ENCODE measurements around the gene ZC3H12D. TPM values are rescaled to one million over a fixed set of nuclear protein-coding genes. Genes with fewer than 3 reads are reported as not detected.

The ZC3H12D gene
- total and polyA plus RNA-seq, 2 donors, result 2.3 to 5.8 TPM

DNA sequence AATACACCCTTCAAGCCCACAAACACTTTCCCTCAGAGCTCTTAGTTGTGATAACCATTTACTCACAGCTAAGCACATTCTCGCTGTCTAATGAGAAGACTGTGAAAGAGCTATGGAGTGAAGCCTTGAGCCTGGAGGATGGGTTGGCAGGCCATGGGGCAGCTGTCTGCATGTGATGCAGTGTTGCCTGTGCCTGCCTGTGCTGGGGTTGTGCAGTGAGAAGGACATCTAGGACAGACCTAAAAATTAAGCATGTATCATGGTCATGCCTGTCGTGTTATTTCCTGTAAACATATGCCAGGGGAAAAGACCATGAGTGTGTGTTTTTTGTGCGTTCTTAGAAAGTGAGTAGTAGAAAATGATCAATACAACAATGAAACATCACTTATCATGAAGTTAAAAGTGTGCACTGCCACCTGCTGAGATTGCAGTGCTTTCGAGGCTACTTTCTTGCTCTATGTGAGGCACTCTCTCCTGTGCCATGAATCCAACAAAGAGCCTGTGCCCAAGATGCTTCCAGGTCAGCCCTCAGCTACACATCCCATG is 8.1 kb upstream of the ZC3H12D start:
- no peaks in the 10 kb centered on the region for H3K36me3 ChIP-seq (ENCODE audit: control insufficient read depth in 2 of 2, insufficient read depth in 2 of 2, low read length in 1 of 2)
- WGBS, result 96% methylated on average over 4 of the region's 4 CpGs
- H3K4me1 ChIP-seq (ENCODE audit: control insufficient read depth in 2 of 2, insufficient read depth in 2 of 2, low read length in 2 of 2), result no peaks in the 10 kb centered on the region
- no peaks in the 10 kb centered on the region for H3K9me3 ChIP-seq (ENCODE audit: control insufficient read depth in 2 of 2, insufficient read depth in 1 of 2, low read length in 1 of 2)
- no peak for DNase-seq (ENCODE audit: low read depth in 6 of 9, low spot score in 9 of 9)
- no peaks in the 10 kb centered on the region for H3K27me3 ChIP-seq (ENCODE audit: control insufficient read depth in 2 of 2, insufficient read depth in 1 of 2, low read length in 1 of 2)
- H3K4me3 ChIP-seq (ENCODE audit: low read length in 2 of 2), result no peak overlapping the region
- H3K27ac ChIP-seq (ENCODE audit: low read depth in 1 of 2, low read length in 1 of 2), result no peak overlapping the region

- Histone ChIP-seq H3K27ac (ENCODE audit: low read depth in 1 of 2, low read length in 1 of 2) (no peak overlapping the region), H3K27me3 (ENCODE audit: control insufficient read depth in 2 of 2, insufficient read depth in 1 of 2, low read length in 1 of 2) (no peaks in the 10 kb centered on the region), H3K9me3 (ENCODE audit: control insufficient read depth in 2 of 2, insufficient read depth in 1 of 2, low read length in 1 of 2) (no peaks in the 10 kb centered on the region), H3K36me3 (ENCODE audit: control insufficient read depth in 2 of 2, insufficient read depth in 2 of 2, low read length in 1 of 2) (no peaks in the 10 kb centered on the region), H3K4me1 (ENCODE audit: control insufficient read depth in 2 of 2, insufficient read depth in 2 of 2, low read length in 2 of 2) (peaks cover 4 to 8% of the 10 kb centered on the region in 2 donors), H3K4me3 (ENCODE audit: low read length in 2 of 2) (no peak overlapping the region)
- WGBS, result 95% methylated on average over 4 of the region's 4 CpGs
- no peak for DNase-seq (ENCODE audit: low read depth in 6 of 9, low spot score in 9 of 9)
Measured at GRCh38 chr6:149489967-149490366, 5.2 kb upstream of the ZC3H12D start.

DNA sequence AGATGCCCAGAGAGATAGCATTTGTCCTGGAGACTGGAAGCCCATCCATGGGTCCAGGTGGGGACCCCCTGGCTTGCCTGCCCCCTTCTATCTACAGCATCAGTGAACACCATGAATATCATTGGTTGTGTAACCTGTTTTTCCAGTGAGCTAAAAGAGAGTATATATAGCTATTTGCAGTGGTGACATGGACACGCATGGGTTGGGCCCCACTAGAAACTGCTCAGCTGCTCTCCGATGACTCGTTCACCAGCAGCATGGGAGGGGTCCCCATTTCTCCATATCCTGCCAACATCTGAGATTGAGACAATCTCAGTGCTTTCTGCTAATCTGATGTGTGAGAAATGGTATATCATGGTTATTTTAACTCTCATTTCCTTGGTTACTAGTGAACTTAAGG is 4.0 kb upstream of the ZC3H12D start:
- Histone ChIP-seq H3K27ac (ENCODE audit: low read depth in 1 of 2, low read length in 1 of 2) (no peak overlapping the region), H3K9me3 (ENCODE audit: control insufficient read depth in 2 of 2, insufficient read depth in 1 of 2, low read length in 1 of 2) (no peaks in the 10 kb centered on the region), H3K4me3 (ENCODE audit: low read length in 2 of 2) (no peak overlapping the region), H3K4me1 (ENCODE audit: control insufficient read depth in 2 of 2, insufficient read depth in 2 of 2, low read length in 2 of 2) (peaks cover 5 to 19% of the 10 kb centered on the region in 2 donors), H3K27me3 (ENCODE audit: control insufficient read depth in 2 of 2, insufficient read depth in 1 of 2, low read length in 1 of 2) (no peaks in the 10 kb centered on the region), H3K36me3 (ENCODE audit: control insufficient read depth in 2 of 2, insufficient read depth in 2 of 2, low read length in 1 of 2) (no peaks in the 10 kb centered on the region)
- DNase-seq (ENCODE audit: low read depth in 6 of 9, low spot score in 9 of 9), result no peak
- 94% methylated on average over 3 of the region's 3 CpGs for WGBS

DNA sequence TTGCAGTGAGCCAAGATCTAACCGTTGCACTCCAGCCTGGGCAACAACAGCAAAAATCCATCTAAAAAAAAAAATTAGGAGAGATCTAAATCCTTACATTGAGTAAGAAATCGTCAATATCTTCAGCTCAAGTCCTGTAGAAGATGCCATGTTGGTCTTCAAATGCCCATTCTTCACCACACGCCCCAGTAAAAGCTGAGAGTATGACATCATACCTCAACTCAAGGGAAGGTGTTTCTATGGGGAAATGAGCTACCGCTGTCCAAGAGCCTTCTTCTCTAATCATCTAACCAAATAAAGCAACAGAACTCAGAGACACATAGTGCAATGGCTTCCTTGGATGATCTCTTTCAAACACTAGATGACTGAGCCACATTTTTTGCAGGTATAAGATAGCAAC is 2.5 kb upstream of the ZC3H12D start:
- Histone ChIP-seq H3K9me3 (ENCODE audit: control insufficient read depth in 2 of 2, insufficient read depth in 1 of 2, low read length in 1 of 2) (no peaks in the 10 kb centered on the region), H3K4me1 (ENCODE audit: control insufficient read depth in 2 of 2, insufficient read depth in 2 of 2, low read length in 2 of 2) (peaks cover 11 to 33% of the 10 kb centered on the region in 2 donors), H3K4me3 (ENCODE audit: low read length in 2 of 2) (no peak overlapping the region), H3K27ac (ENCODE audit: low read depth in 1 of 2, low read length in 1 of 2) (no peak overlapping the region), H3K36me3 (ENCODE audit: control insufficient read depth in 2 of 2, insufficient read depth in 2 of 2, low read length in 1 of 2) (no peaks in the 10 kb centered on the region), H3K27me3 (ENCODE audit: control insufficient read depth in 2 of 2, insufficient read depth in 1 of 2, low read length in 1 of 2) (no peaks in the 10 kb centered on the region)
- WGBS, result 93% methylated on average over 4 of the region's 4 CpGs
- DNase-seq (ENCODE audit: low read depth in 6 of 9, low spot score in 9 of 9), result no peak

- no peaks in the 10 kb centered on the region for H3K36me3 ChIP-seq (ENCODE audit: control insufficient read depth in 2 of 2, insufficient read depth in 2 of 2, low read length in 1 of 2)
- no peak for DNase-seq (ENCODE audit: low read depth in 6 of 9, low spot score in 9 of 9)
- H3K27me3 ChIP-seq (ENCODE audit: control insufficient read depth in 2 of 2, insufficient read depth in 1 of 2, low read length in 1 of 2), result no peaks in the 10 kb centered on the region
- H3K27ac ChIP-seq (ENCODE audit: low read depth in 1 of 2, low read length in 1 of 2), result peak overlapping the region; percentile 70 to 74
- 96% methylated on average over 11 of the region's 11 CpGs for WGBS
- no peaks in the 10 kb centered on the region for H3K9me3 ChIP-seq (ENCODE audit: control insufficient read depth in 2 of 2, insufficient read depth in 1 of 2, low read length in 1 of 2)
- peaks cover 21 to 51% of the 10 kb centered on the region in 2 donors for H3K4me1 ChIP-seq (ENCODE audit: control insufficient read depth in 2 of 2, insufficient read depth in 2 of 2, low read length in 2 of 2)
- H3K4me3 ChIP-seq (ENCODE audit: low read length in 2 of 2), result peak overlapping the region in 1 of 2 donors; percentile 28
Measured at GRCh38 chr6:149483849-149484655, 762 bp downstream of the ZC3H12D start.

DNA sequence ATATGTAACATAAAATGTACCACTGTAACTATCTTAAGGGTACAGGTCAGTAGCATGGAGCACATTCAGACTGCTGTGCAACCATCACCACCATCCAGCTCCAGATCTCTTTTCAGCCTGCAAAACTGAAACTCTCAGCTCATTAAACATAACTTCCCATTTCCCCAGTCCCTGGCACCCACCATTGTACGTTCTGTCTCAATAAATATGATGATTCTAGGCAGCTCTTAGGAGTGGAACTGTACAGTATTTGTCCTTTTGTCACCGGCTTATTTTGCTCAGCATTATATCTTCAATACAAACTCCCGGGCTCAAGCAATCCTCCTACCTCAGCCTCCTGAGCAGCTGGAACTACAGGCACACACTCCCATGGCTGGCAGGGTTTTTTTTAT is 1.5 kb downstream of the ZC3H12D start:
- Histone ChIP-seq H3K36me3 (ENCODE audit: control insufficient read depth in 2 of 2, insufficient read depth in 2 of 2, low read length in 1 of 2) (no peaks in the 10 kb centered on the region), H3K4me1 (ENCODE audit: control insufficient read depth in 2 of 2, insufficient read depth in 2 of 2, low read length in 2 of 2) (peaks cover 21 to 51% of the 10 kb centered on the region in 2 donors), H3K27me3 (ENCODE audit: control insufficient read depth in 2 of 2, insufficient read depth in 1 of 2, low read length in 1 of 2) (no peaks in the 10 kb centered on the region), H3K27ac (ENCODE audit: low read depth in 1 of 2, low read length in 1 of 2) (peak overlapping the region; percentile 48 to 70), H3K9me3 (ENCODE audit: control insufficient read depth in 2 of 2, insufficient read depth in 1 of 2, low read length in 1 of 2) (no peaks in the 10 kb centered on the region), H3K4me3 (ENCODE audit: low read length in 2 of 2) (peak overlapping the region in 1 of 2 donors; percentile 1)
- whole genome bisulfite sequencing, result 72% methylated on average over 3 of the region's 3 CpGs
- no peak for DNase-seq (ENCODE audit: low read depth in 6 of 9, low spot score in 9 of 9)

GRCh38 chr6:149482545-149483333 is 2.1 kb downstream of the ZC3H12D start:
- peak in 1 of 9 donors; percentile 40 for DNase-seq (ENCODE audit: low read depth in 6 of 9, low spot score in 9 of 9)
- peak overlapping the region; percentile 64 to 70 for H3K27ac ChIP-seq (ENCODE audit: low read depth in 1 of 2, low read length in 1 of 2)
- 51% methylated on average over 14 of the region's 14 CpGs for WGBS
- H3K36me3 ChIP-seq (ENCODE audit: control insufficient read depth in 2 of 2, insufficient read depth in 2 of 2, low read length in 1 of 2), result no peaks in the 10 kb centered on the region
- no peaks in the 10 kb centered on the region for H3K9me3 ChIP-seq (ENCODE audit: control insufficient read depth in 2 of 2, insufficient read depth in 1 of 2, low read length in 1 of 2)
- H3K4me1 ChIP-seq (ENCODE audit: control insufficient read depth in 2 of 2, insufficient read depth in 2 of 2, low read length in 2 of 2), result peaks cover 21 to 51% of the 10 kb centered on the region in 2 donors
- H3K27me3 ChIP-seq (ENCODE audit: control insufficient read depth in 2 of 2, insufficient read depth in 1 of 2, low read length in 1 of 2), result no peaks in the 10 kb centered on the region
- H3K4me3 ChIP-seq (ENCODE audit: low read length in 2 of 2), result peak overlapping the region; percentile 38 to 47

DNA sequence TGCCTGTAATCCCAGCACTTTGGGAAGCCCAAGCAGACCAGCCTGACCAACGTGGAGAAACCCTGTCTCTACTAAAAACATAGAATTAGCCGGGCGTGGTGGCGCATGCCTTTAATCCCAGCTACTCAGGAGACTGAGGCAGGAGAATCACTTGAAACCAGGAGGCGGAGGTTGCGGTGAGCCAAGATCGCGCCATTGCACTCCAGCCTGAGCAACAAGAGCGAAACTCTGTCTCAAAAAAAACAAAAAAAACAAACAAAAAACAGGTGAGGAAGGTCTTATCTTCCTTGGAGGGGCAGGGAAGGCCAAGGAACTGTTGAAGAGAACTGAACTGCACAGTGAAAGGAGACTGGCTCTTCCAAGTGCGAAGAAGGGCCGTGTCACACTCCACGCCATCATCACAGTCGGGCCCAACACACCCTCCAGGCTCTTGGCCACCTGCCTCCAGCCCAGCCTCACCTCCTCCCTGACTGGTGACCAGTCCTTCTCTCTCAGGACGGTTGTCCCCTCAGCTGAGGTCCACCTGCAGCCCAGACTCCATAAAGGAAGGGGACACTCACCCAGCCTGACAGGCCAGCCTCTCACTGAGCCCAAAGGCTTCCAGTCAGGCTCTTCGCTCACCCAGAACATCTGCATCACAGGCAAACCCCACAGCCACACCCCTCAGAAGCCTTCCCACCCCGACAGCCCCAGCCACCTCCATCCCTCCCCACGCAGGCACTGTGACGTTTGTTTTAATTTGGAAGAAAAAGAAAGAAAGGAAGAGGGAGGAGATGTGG is 4.1 kb downstream of the ZC3H12D start:
- no peak overlapping the region for H3K4me3 ChIP-seq (ENCODE audit: low read length in 2 of 2)
- H3K4me1 ChIP-seq (ENCODE audit: control insufficient read depth in 2 of 2, insufficient read depth in 2 of 2, low read length in 2 of 2), result peaks cover 21 to 50% of the 10 kb centered on the region in 2 donors
- no peak for DNase-seq (ENCODE audit: low read depth in 6 of 9, low spot score in 9 of 9)
- H3K9me3 ChIP-seq (ENCODE audit: control insufficient read depth in 2 of 2, insufficient read depth in 1 of 2, low read length in 1 of 2), result no peaks in the 10 kb centered on the region
- H3K27me3 ChIP-seq (ENCODE audit: control insufficient read depth in 2 of 2, insufficient read depth in 1 of 2, low read length in 1 of 2), result no peaks in the 10 kb centered on the region
- WGBS, result 82% methylated on average over 18 of the region's 18 CpGs
- H3K36me3 ChIP-seq (ENCODE audit: control insufficient read depth in 2 of 2, insufficient read depth in 2 of 2, low read length in 1 of 2), result no peaks in the 10 kb centered on the region
- peak overlapping the region in 1 of 2 donors; percentile 25 for H3K27ac ChIP-seq (ENCODE audit: low read depth in 1 of 2, low read length in 1 of 2)

Measured in thymus (tissue), 11 donors.